ENCODE data around the gene REG3G. TPM values are rescaled to one million over a fixed set of nuclear protein-coding genes. Genes with fewer than 3 reads are reported as not detected.

The REG3G gene
- total and polyA plus RNA-seq, 5 donors from 2014 or later: not detected

DNA sequence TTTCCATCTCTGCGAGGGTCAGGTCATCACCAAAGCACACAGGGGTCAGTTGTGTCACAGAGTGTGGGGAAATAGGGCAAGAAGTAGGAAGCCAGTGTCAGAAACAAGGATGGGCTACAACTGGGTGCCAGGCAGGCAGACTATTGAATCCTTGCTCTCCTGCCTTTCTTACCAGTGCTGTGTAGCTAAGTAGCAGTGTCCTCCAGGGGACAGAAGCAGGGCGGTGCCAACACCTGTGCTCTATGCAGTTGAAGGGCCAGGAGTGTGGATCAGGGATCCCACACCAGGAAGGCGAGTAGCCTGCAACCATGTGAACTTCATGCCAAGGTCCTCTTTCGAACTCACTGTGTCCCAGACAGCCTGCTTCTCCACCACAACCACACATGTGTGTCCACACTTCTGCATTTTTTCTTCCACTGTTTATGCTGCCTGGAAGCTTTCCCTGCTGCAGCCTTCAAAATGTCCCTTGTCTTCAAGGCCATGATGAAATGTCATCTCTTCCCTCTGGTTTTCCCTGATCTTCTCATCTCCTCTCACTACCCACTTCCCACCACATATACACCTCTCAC is 25.4 kb upstream of the REG3G start:
- no peak for ATAC-seq (ENCODE audit: low read depth in 2 of 2)
- H3K4me1 ChIP-seq (ENCODE audit: control insufficient read depth, insufficient read depth, low read length, poor library complexity, severe bottlenecking): no peaks in the 10 kb centered on the region
- H3K27ac Mint-ChIP-seq: no peak overlapping the region
- no peaks in the 10 kb centered on the region for H3K27me3 ChIP-seq (ENCODE audit: control insufficient read depth, insufficient read depth, low read length)
- no peaks in the 10 kb centered on the region for H3K9me3 ChIP-seq (ENCODE audit: control insufficient read depth in 2 of 2, low read length in 2 of 2)
- H3K36me3 Mint-ChIP-seq: no peaks in the 10 kb centered on the region
- no peak overlapping the region for H3K27ac ChIP-seq (ENCODE audit: insufficient read depth, low read length, poor library complexity, severe bottlenecking)
- H3K4me1 Mint-ChIP-seq: no peaks in the 10 kb centered on the region
- no peak overlapping the region for H3K4me3 Mint-ChIP-seq
- H3K4me3 ChIP-seq (ENCODE audit: low read depth, low read length): no peak overlapping the region
- no peak for DNase-seq
- no peaks in the 10 kb centered on the region for H3K36me3 ChIP-seq (ENCODE audit: control insufficient read depth, insufficient read depth, low read length)
- H3K9me3 Mint-ChIP-seq: peaks cover 0 to 9% (median 7%) of the 10 kb centered on the region in 7 donors
- no peaks in the 10 kb centered on the region for H3K27me3 Mint-ChIP-seq

DNA sequence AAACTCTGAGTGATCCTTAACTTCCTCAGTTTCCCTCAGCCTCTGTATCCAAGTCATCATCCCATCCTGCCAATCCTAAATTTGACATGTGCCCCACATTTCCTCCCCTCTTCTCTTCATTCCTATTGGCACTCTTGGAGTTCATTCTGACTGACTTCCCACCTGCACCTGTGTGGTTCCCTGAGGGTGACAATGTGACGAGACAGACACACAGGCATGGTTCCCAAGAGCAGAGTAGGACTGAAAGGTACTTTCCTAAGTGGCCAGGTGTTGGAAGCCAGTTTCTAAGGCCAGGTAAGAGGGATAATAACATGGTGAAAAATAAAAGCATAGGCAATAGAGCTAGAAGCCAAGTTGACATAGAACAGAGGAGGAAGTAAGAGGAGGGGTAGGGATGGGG is 24.2 kb upstream of the REG3G start:
- H3K4me1 Mint-ChIP-seq: no peaks in the 10 kb centered on the region

DNA sequence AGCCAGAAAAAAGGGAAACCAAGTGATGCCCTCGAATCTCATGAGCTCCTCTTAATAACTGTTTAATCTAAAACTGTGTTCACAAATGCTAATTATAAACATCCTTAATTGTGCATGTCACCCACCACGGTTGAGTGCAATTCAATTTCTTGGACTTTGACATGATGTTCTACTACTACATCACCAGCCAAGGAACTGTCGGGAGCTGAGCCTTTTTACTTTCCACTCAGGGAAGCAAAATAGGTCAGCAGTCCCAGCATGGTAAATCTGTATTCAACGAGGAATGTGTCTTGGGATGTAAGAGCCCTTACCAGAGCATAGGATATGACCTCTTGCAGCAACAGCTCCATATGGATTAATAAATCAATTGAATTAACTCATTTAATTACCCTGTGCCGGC is 20.8 kb upstream of the REG3G start:
- Mint-ChIP-seq H3K36me3 (no peaks in the 10 kb centered on the region), H3K4me3 (no peak overlapping the region), H3K27me3 (no peaks in the 10 kb centered on the region), H3K27ac (no peak overlapping the region), H3K9me3 (peaks cover 3 to 15% (median 8%) of the 10 kb centered on the region in 7 donors), H3K4me1 (no peaks in the 10 kb centered on the region)
- ATAC-seq (ENCODE audit: low read depth in 2 of 2) (no peak), DNase-seq (no peak)
- Histone ChIP-seq H3K27ac (ENCODE audit: insufficient read depth, low read length, poor library complexity, severe bottlenecking) (no peak overlapping the region), H3K27me3 (ENCODE audit: control insufficient read depth, insufficient read depth, low read length) (no peaks in the 10 kb centered on the region), H3K36me3 (ENCODE audit: control insufficient read depth, insufficient read depth, low read length) (no peaks in the 10 kb centered on the region), H3K9me3 (ENCODE audit: control insufficient read depth in 2 of 2, low read length in 2 of 2) (no peaks in the 10 kb centered on the region), H3K4me1 (ENCODE audit: control insufficient read depth, insufficient read depth, low read length, poor library complexity, severe bottlenecking) (no peaks in the 10 kb centered on the region), H3K4me3 (ENCODE audit: low read depth, low read length) (no peak overlapping the region)

More for the DNA sequence above, 24.2 kb upstream of the REG3G start:
- Mint-ChIP-seq H3K36me3 (no peaks in the 10 kb centered on the region), H3K4me3 (no peak overlapping the region), H3K27me3 (no peaks in the 10 kb centered on the region), H3K27ac (no peak overlapping the region), H3K9me3 (peaks cover 0 to 13% (median 7%) of the 10 kb centered on the region in 7 donors)
- H3K4me3 ChIP-seq (ENCODE audit: low read depth, low read length): no peak overlapping the region
- no peaks in the 10 kb centered on the region for H3K36me3 ChIP-seq (ENCODE audit: control insufficient read depth, insufficient read depth, low read length)
- no peak for ATAC-seq (ENCODE audit: low read depth in 2 of 2)
- no peak for DNase-seq
- H3K27me3 ChIP-seq (ENCODE audit: control insufficient read depth, insufficient read depth, low read length): no peaks in the 10 kb centered on the region
- no peak overlapping the region for H3K27ac ChIP-seq (ENCODE audit: insufficient read depth, low read length, poor library complexity, severe bottlenecking)
- no peaks in the 10 kb centered on the region for H3K9me3 ChIP-seq (ENCODE audit: control insufficient read depth in 2 of 2, low read length in 2 of 2)
- no peaks in the 10 kb centered on the region for H3K4me1 ChIP-seq (ENCODE audit: control insufficient read depth, insufficient read depth, low read length, poor library complexity, severe bottlenecking)

DNA sequence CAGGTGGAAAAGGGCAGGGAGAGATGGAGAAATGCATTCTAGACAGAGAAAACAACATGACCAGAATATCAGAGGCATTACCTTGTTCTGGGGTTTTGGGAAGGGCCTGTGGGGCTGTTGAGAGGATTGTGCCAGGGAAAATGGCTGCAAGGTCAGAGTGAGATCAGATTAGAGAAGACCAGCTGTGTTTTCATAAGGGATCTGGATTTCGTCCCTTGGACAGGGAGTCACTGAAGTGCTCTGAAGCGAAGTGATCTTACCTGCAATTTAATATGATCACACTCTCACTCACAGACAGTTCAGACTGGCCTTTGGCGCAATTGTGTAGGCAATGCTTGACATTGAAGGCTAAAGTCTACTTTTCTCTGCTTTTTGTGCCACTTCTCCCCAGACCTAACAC is 20.3 kb upstream of the REG3G start:
- Histone ChIP-seq H3K27me3 (ENCODE audit: control insufficient read depth, insufficient read depth, low read length) (no peaks in the 10 kb centered on the region), H3K27ac (ENCODE audit: insufficient read depth, low read length, poor library complexity, severe bottlenecking) (no peak overlapping the region), H3K9me3 (ENCODE audit: control insufficient read depth in 2 of 2, low read length in 2 of 2) (no peaks in the 10 kb centered on the region), H3K36me3 (ENCODE audit: control insufficient read depth, insufficient read depth, low read length) (no peaks in the 10 kb centered on the region), H3K4me1 (ENCODE audit: control insufficient read depth, insufficient read depth, low read length, poor library complexity, severe bottlenecking) (no peaks in the 10 kb centered on the region), H3K4me3 (ENCODE audit: low read depth, low read length) (no peak overlapping the region)
- Mint-ChIP-seq H3K4me1 (no peaks in the 10 kb centered on the region), H3K27ac (no peak overlapping the region), H3K9me3 (peaks cover 3 to 15% (median 7%) of the 10 kb centered on the region in 7 donors), H3K27me3 (no peaks in the 10 kb centered on the region), H3K36me3 (no peaks in the 10 kb centered on the region), H3K4me3 (no peak overlapping the region)
- no peak for DNase-seq
- no peak for ATAC-seq (ENCODE audit: low read depth in 2 of 2)

GRCh38 chr2:79009388-79009787 is 16.1 kb upstream of the REG3G start:
- no peak for DNase-seq
- no peak for ATAC-seq (ENCODE audit: low read depth in 2 of 2)
- no peaks in the 10 kb centered on the region for H3K36me3 ChIP-seq (ENCODE audit: control insufficient read depth, insufficient read depth, low read length)
- H3K4me1 Mint-ChIP-seq: no peaks in the 10 kb centered on the region
- no peak overlapping the region for H3K4me3 Mint-ChIP-seq
- H3K27me3 ChIP-seq (ENCODE audit: control insufficient read depth, insufficient read depth, low read length): no peaks in the 10 kb centered on the region
- no peaks in the 10 kb centered on the region for H3K9me3 ChIP-seq (ENCODE audit: control insufficient read depth in 2 of 2, low read length in 2 of 2)
- H3K36me3 Mint-ChIP-seq: no peaks in the 10 kb centered on the region
- H3K4me3 ChIP-seq (ENCODE audit: low read depth, low read length): no peak overlapping the region
- no peaks in the 10 kb centered on the region for H3K4me1 ChIP-seq (ENCODE audit: control insufficient read depth, insufficient read depth, low read length, poor library complexity, severe bottlenecking)
- no peaks in the 10 kb centered on the region for H3K27me3 Mint-ChIP-seq
- H3K9me3 Mint-ChIP-seq: peaks cover 1 to 12% (median 8%) of the 10 kb centered on the region in 7 donors
- H3K27ac ChIP-seq (ENCODE audit: insufficient read depth, low read length, poor library complexity, severe bottlenecking): no peak overlapping the region
- H3K27ac Mint-ChIP-seq: no peak overlapping the region

- Histone ChIP-seq H3K27ac (ENCODE audit: insufficient read depth, low read length, poor library complexity, severe bottlenecking) (no peak overlapping the region), H3K27me3 (ENCODE audit: control insufficient read depth, insufficient read depth, low read length) (no peaks in the 10 kb centered on the region)
Observed at GRCh38 chr2:79011496-79011895, 14.0 kb upstream of the REG3G start.

DNA sequence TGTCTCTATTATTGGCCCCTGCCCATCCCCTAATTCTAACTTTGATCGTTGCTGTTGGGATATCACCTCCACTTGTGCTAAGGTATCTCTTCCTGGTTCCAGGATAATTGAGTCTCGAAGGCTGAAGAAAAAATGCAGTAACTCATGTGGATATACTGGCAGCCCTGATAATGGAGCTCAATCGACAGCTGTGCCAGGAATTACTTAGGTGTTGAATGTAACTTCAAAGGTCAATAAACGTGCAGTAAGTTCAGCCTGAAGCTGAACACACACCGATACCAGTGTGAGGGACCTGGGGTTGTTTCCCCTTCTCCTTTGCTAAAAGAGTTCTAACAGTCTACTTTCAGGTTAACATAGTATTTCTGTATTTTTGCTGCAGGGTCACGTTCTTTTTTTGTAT is 11.9 kb upstream of the REG3G start:
- Histone ChIP-seq H3K4me3 (ENCODE audit: low read depth, low read length) (no peak overlapping the region), H3K9me3 (ENCODE audit: control insufficient read depth in 2 of 2, low read length in 2 of 2) (no peaks in the 10 kb centered on the region), H3K4me1 (ENCODE audit: control insufficient read depth, insufficient read depth, low read length, poor library complexity, severe bottlenecking) (no peaks in the 10 kb centered on the region), H3K27ac (ENCODE audit: insufficient read depth, low read length, poor library complexity, severe bottlenecking) (no peak overlapping the region), H3K36me3 (ENCODE audit: control insufficient read depth, insufficient read depth, low read length) (no peaks in the 10 kb centered on the region), H3K27me3 (ENCODE audit: control insufficient read depth, insufficient read depth, low read length) (no peaks in the 10 kb centered on the region)
- Mint-ChIP-seq H3K36me3 (no peaks in the 10 kb centered on the region), H3K27me3 (no peaks in the 10 kb centered on the region), H3K4me1 (no peaks in the 10 kb centered on the region), H3K4me3 (no peak overlapping the region), H3K9me3 (peaks cover 0 to 13% (median 7%) of the 10 kb centered on the region in 7 donors), H3K27ac (no peak overlapping the region)
- ATAC-seq (ENCODE audit: low read depth in 2 of 2) (no peak), DNase-seq (no peak)

More at GRCh38 chr2:79011496-79011895, 14.0 kb upstream of the REG3G start:
- no peak overlapping the region for H3K4me3 ChIP-seq (ENCODE audit: low read depth, low read length)
- Mint-ChIP-seq H3K27ac (no peak overlapping the region), H3K9me3 (peaks cover 0 to 12% (median 8%) of the 10 kb centered on the region in 7 donors), H3K27me3 (no peaks in the 10 kb centered on the region), H3K36me3 (no peaks in the 10 kb centered on the region), H3K4me3 (no peak overlapping the region), H3K4me1 (no peaks in the 10 kb centered on the region)
- DNase-seq (no peak), ATAC-seq (ENCODE audit: low read depth in 2 of 2) (no peak)
- no peaks in the 10 kb centered on the region for H3K9me3 ChIP-seq (ENCODE audit: control insufficient read depth in 2 of 2, low read length in 2 of 2)
- H3K4me1 ChIP-seq (ENCODE audit: control insufficient read depth, insufficient read depth, low read length, poor library complexity, severe bottlenecking): no peaks in the 10 kb centered on the region
- H3K36me3 ChIP-seq (ENCODE audit: control insufficient read depth, insufficient read depth, low read length): no peaks in the 10 kb centered on the region

GRCh38 chr2:79016342-79016741 is 9.2 kb upstream of the REG3G start:
- DNase-seq (no peak), ATAC-seq (ENCODE audit: low read depth in 2 of 2) (no peak)
- Mint-ChIP-seq H3K36me3 (no peaks in the 10 kb centered on the region), H3K9me3 (peaks cover 0 to 17% (median 8%) of the 10 kb centered on the region in 7 donors), H3K4me1 (no peaks in the 10 kb centered on the region), H3K4me3 (no peak overlapping the region), H3K27me3 (no peaks in the 10 kb centered on the region), H3K27ac (no peak overlapping the region)
- Histone ChIP-seq H3K4me1 (ENCODE audit: control insufficient read depth, insufficient read depth, low read length, poor library complexity, severe bottlenecking) (no peaks in the 10 kb centered on the region), H3K27me3 (ENCODE audit: control insufficient read depth, insufficient read depth, low read length) (no peaks in the 10 kb centered on the region), H3K9me3 (ENCODE audit: control insufficient read depth in 2 of 2, low read length in 2 of 2) (peaks cover 0 to 4% of the 10 kb centered on the region in 2 experiments), H3K27ac (ENCODE audit: insufficient read depth, low read length, poor library complexity, severe bottlenecking) (no peak overlapping the region), H3K36me3 (ENCODE audit: control insufficient read depth, insufficient read depth, low read length) (no peaks in the 10 kb centered on the region), H3K4me3 (ENCODE audit: low read depth, low read length) (no peak overlapping the region)

Data from CD4-positive, CD25-positive, alpha-beta regulatory T cell (primary cell).